Measurements from ENCODE around the gene ANAPC5.

DNA sequence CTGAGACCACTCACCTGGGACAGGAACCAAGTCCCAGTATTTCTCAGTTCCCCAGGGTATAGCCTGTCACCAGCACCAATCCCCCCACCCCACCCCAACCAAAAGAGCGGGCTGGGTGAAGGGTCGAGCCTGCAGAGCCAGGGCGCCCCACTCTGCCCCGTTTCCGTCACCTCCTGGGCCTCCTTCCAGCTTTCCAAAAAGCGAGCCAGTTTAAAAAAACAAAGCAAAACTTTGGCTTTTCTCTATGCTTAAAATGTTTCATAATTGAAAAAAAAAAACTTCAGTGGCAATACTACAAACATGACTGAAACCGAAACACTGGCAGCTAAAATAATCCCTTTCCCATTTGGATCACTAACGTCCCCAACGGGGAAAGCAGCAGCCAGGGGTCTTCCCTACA lies 63.2 kb downstream of the ANAPC5 start:
- TF ChIP-seq, protein P1, sequence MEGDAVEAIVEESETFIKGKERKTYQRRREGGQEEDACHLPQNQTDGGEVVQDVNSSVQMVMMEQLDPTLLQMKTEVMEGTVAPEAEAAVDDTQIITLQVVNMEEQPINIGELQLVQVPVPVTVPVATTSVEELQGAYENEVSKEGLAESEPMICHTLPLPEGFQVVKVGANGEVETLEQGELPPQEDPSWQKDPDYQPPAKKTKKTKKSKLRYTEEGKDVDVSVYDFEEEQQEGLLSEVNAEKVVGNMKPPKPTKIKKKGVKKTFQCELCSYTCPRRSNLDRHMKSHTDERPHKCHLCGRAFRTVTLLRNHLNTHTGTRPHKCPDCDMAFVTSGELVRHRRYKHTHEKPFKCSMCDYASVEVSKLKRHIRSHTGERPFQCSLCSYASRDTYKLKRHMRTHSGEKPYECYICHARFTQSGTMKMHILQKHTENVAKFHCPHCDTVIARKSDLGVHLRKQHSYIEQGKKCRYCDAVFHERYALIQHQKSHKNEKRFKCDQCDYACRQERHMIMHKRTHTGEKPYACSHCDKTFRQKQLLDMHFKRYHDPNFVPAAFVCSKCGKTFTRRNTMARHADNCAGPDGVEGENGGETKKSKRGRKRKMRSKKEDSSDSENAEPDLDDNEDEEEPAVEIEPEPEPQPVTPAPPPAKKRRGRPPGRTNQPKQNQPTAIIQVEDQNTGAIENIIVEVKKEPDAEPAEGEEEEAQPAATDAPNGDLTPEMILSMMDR (IDR thresholded peaks at IDR 0.05), result no peak
- TF ChIP-seq POLR2A (IDR thresholded peaks at IDR 0.05), result no peak

Measured in Peyer's patch (tissue), 4 donors.